Measurements from ENCODE around the gene ZNF780B.

DNA sequence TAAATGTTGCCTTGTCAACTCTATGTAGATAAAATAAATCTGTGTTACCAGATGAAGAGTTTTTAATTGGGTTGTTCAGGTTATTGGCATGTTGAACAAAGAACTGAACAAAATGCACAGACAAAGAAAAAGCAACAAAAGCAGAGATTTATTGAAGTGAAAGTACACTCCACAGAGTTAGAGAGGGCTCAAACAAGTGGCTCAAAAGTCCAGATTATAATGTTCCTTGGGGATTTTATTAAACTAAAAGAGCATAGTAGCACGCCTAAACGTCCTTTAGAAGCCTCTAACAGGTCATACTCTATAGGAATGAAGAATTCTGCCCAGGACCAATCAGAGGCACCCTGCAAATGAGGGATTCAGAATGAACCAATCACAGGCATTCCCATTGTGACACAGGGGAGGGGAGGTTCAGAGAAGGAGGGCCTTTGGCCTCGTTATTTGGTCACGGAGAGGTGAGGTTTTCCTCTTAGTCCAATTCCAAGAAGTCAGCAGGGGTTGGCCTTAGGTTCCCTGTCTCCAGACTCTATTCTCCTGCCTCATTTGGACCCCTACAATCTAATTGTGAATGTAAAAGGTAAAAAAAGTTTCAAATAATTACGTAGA, 72.2 kb downstream of the ZNF780B start:
- no peak for TF ChIP-seq MYC (IDR thresholded peaks at IDR 0.05; ENCODE audit: low read depth, low read length)
- TF ChIP-seq, protein P1, sequence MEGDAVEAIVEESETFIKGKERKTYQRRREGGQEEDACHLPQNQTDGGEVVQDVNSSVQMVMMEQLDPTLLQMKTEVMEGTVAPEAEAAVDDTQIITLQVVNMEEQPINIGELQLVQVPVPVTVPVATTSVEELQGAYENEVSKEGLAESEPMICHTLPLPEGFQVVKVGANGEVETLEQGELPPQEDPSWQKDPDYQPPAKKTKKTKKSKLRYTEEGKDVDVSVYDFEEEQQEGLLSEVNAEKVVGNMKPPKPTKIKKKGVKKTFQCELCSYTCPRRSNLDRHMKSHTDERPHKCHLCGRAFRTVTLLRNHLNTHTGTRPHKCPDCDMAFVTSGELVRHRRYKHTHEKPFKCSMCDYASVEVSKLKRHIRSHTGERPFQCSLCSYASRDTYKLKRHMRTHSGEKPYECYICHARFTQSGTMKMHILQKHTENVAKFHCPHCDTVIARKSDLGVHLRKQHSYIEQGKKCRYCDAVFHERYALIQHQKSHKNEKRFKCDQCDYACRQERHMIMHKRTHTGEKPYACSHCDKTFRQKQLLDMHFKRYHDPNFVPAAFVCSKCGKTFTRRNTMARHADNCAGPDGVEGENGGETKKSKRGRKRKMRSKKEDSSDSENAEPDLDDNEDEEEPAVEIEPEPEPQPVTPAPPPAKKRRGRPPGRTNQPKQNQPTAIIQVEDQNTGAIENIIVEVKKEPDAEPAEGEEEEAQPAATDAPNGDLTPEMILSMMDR (IDR thresholded peaks at IDR 0.05; ENCODE audit: low read depth, low read length): no peak
- TF ChIP-seq, protein P2, sequence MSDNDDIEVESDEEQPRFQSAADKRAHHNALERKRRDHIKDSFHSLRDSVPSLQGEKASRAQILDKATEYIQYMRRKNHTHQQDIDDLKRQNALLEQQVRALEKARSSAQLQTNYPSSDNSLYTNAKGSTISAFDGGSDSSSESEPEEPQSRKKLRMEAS (IDR thresholded peaks at IDR 0.05; ENCODE audit: low read depth, low read length): no peak
- no peak for TF ChIP-seq POLR2A (IDR thresholded peaks at IDR 0.05; ENCODE audit: extremely low read depth, insufficient read length)
